GM23248 (cell line): ENCODE data around the gene CSTPP1.
"Not testable (repeated sequence)": the region's sequence is repeated elsewhere in the genome, so short reads cannot be mapped to it uniquely, and the experiment has no call there.

Experiments
- EZH2 ChIP-seq: fragments of 200-600 bp; sonication (generic); IDR thresholded peaks from 2 replicates; pipeline ENCODE4 v1.6.1; 2018; ENCODE audit warnings: antibody characterized with exemption, mild to moderate bottlenecking; ENCODE audit not compliant: insufficient read depth, poor library complexity, severe bottlenecking
- EZH2phosphoT487 ChIP-seq: fragments of 200-600 bp; sonication (generic); IDR thresholded peaks from 2 replicates; pipeline ENCODE4 v1.6.1; 2018; ENCODE audit warnings: antibody characterized with exemption, moderate library complexity, mild to moderate bottlenecking, low read depth; ENCODE audit not compliant: insufficient read depth

DNA sequence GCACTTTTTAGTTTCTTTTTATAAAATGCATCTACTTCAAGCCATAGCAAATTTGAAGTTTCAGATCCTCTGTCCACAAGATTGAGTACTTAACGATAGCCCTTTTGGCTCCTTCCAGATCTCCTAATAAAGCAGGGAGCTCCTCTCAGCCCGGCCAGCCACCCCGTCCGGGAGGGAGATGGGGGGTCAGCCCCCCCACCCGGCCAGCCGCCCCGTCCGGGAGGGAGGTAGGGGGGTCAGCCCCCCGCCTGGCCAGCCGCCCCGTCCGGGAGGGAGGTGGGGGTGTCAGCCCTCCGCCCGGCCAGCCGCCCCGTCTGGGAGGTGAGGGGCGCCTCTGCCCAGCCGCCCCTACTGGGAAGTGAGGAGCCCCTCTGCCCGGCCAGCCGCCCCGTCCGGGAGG lies 160.3 kb downstream of the CSTPP1 start:
- not testable (repeated sequence) for TF ChIP-seq EZH2phosphoT487, EZH2
